Stomach smooth muscle (tissue), 2 donors: ENCODE data around the gene RPS21.

ENCODE experiments used
- H3K27ac ChIP-seq: one replicate; pipeline ENCODE4 v1.7.0; 2013; ENCODE audit warnings: mild to moderate bottlenecking, low read length, inconsistent platforms
- H3K27me3 ChIP-seq, 2 donors: one replicate each; pipeline ENCODE4 v1.7.0; 2013; ENCODE audit warnings: low read length in 2 of 2; ENCODE audit not compliant: insufficient read depth in 2 of 2, control insufficient read depth in 1 of 2
- H3K36me3 ChIP-seq, 2 donors: one replicate each; pipeline ENCODE4 v1.7.0; 2013; ENCODE audit warnings: low read length in 2 of 2; ENCODE audit not compliant: control insufficient read depth in 2 of 2, insufficient read depth in 2 of 2
- H3K4me1 ChIP-seq: one replicate; pipeline ENCODE4 v1.7.0; 2013; ENCODE audit warnings: low read length; ENCODE audit not compliant: control insufficient read depth, insufficient read depth
- H3K4me3 ChIP-seq, 2 donors: one replicate each; pipeline ENCODE4 v1.7.0; 2013; ENCODE audit warnings: low read length in 2 of 2
- H3K9ac ChIP-seq, 2 donors: one replicate each; pipeline ENCODE4 v1.7.0; 2013; ENCODE audit warnings: low read length in 2 of 2, mild to moderate bottlenecking in 1 of 2
- H3K9me3 ChIP-seq, 2 donors: one replicate each; pipeline ENCODE4 v1.7.0; 2013; ENCODE audit warnings: low read length in 2 of 2; ENCODE audit not compliant: control insufficient read depth in 2 of 2
- donor health status: healthy.
- donor health status: Pancreatic carcinoma.

The RPS21 gene

GRCh38 chr20:62347445-62347844 lies 39.5 kb upstream of the RPS21 start:
- H3K27ac ChIP-seq: no peak overlapping the region
- H3K9ac ChIP-seq: no peak overlapping the region
- peaks cover 39 to 57% of the 10 kb centered on the region in 2 donors for H3K36me3 ChIP-seq
- no peaks in the 10 kb centered on the region for H3K27me3 ChIP-seq
- H3K4me1 ChIP-seq: peaks cover 10% of the 10 kb centered on the region
- no peak overlapping the region for H3K4me3 ChIP-seq
- no peaks in the 10 kb centered on the region for H3K9me3 ChIP-seq

- Histone ChIP-seq H3K9ac (no peak overlapping the region), H3K27ac (no peak overlapping the region), H3K9me3 (no peaks in the 10 kb centered on the region), H3K27me3 (no peaks in the 10 kb centered on the region), H3K36me3 (peaks cover 39 to 52% of the 10 kb centered on the region in 2 donors), H3K4me3 (no peak overlapping the region), H3K4me1 (peaks cover 21% of the 10 kb centered on the region)
Observed at GRCh38 chr20:62348604-62349003, 38.3 kb upstream of the RPS21 start.

- Histone ChIP-seq H3K4me3 (no peak overlapping the region), H3K27me3 (no peaks in the 10 kb centered on the region), H3K9ac (no peak overlapping the region), H3K9me3 (no peaks in the 10 kb centered on the region), H3K4me1 (peaks cover 30% of the 10 kb centered on the region), H3K36me3 (peaks cover 33 to 50% of the 10 kb centered on the region in 2 donors), H3K27ac (peak overlapping the region; percentile 37)
Observed at GRCh38 chr20:62349556-62350097, 37.3 kb upstream of the RPS21 start.

- Histone ChIP-seq H3K27me3 (no peaks in the 10 kb centered on the region), H3K9ac (no peak overlapping the region), H3K36me3 (peaks cover 30 to 50% of the 10 kb centered on the region in 2 donors), H3K4me1 (peaks cover 36% of the 10 kb centered on the region), H3K9me3 (no peaks in the 10 kb centered on the region), H3K27ac (peak overlapping the region; percentile 37), H3K4me3 (no peak overlapping the region)
Observed at GRCh38 chr20:62350098-62350628, 36.7 kb upstream of the RPS21 start.

- peaks cover 28 to 44% of the 10 kb centered on the region in 2 donors for H3K36me3 ChIP-seq
- H3K27ac ChIP-seq: peak overlapping the region; percentile 37
- no peaks in the 10 kb centered on the region for H3K9me3 ChIP-seq
- no peak overlapping the region for H3K9ac ChIP-seq
- no peak overlapping the region for H3K4me3 ChIP-seq
- peaks cover 42% of the 10 kb centered on the region for H3K4me1 ChIP-seq
- no peaks in the 10 kb centered on the region for H3K27me3 ChIP-seq
Observed at GRCh38 chr20:62350629-62351422, 36.1 kb upstream of the RPS21 start.

GRCh38 chr20:62351469-62352401 lies 35.2 kb upstream of the RPS21 start:
- Histone ChIP-seq H3K4me1 (peaks cover 51% of the 10 kb centered on the region), H3K4me3 (no peak overlapping the region), H3K27ac (peak overlapping the region; percentile 84)

GRCh38 chr20:62352402-62353288 lies 34.3 kb upstream of the RPS21 start:
- peaks cover 60% of the 10 kb centered on the region for H3K4me1 ChIP-seq
- H3K36me3 ChIP-seq: peaks cover 12 to 26% of the 10 kb centered on the region in 2 donors
- no peak overlapping the region for H3K9ac ChIP-seq
- H3K9me3 ChIP-seq: no peaks in the 10 kb centered on the region
- H3K4me3 ChIP-seq: no peak overlapping the region
- peak overlapping the region; percentile 84 for H3K27ac ChIP-seq
- H3K27me3 ChIP-seq: no peaks in the 10 kb centered on the region

More at GRCh38 chr20:62351469-62352401, 35.2 kb upstream of the RPS21 start:
- Histone ChIP-seq H3K36me3 (peaks cover 19 to 35% of the 10 kb centered on the region in 2 donors), H3K9me3 (no peaks in the 10 kb centered on the region), H3K9ac (no peak overlapping the region), H3K27me3 (no peaks in the 10 kb centered on the region)

- H3K27ac ChIP-seq: peak overlapping the region; percentile 84
- H3K9ac ChIP-seq: no peak overlapping the region
- H3K4me1 ChIP-seq: peaks cover 69% of the 10 kb centered on the region
- peak overlapping the region in 1 of 2 donors; percentile 29 for H3K4me3 ChIP-seq
- no peaks in the 10 kb centered on the region for H3K9me3 ChIP-seq
- no peaks in the 10 kb centered on the region for H3K27me3 ChIP-seq
- H3K36me3 ChIP-seq: peaks cover 9 to 22% of the 10 kb centered on the region in 2 donors
Observed at GRCh38 chr20:62353289-62354030, 33.4 kb upstream of the RPS21 start.

- H3K9me3 ChIP-seq: no peaks in the 10 kb centered on the region
- H3K4me3 ChIP-seq: peak overlapping the region in 1 of 2 donors; percentile 22
- H3K36me3 ChIP-seq: peaks cover 6 to 21% of the 10 kb centered on the region in 2 donors
- H3K27me3 ChIP-seq: no peaks in the 10 kb centered on the region
- H3K27ac ChIP-seq: peak overlapping the region; percentile 85
- peaks cover 76% of the 10 kb centered on the region for H3K4me1 ChIP-seq
- H3K9ac ChIP-seq: no peak overlapping the region
Observed at GRCh38 chr20:62354031-62354808, 32.7 kb upstream of the RPS21 start.
